Measurements from ENCODE around the gene PYY. TPM values are rescaled to one million over a fixed set of nuclear protein-coding genes. Genes with fewer than 3 reads are reported as not detected.
"Not testable (repeated sequence)": the region's sequence is repeated elsewhere in the genome, so short reads cannot be mapped to it uniquely, and the experiment has no call there.

Gene PYY
- polyA plus RNA-seq, 1 donor: not detected

DNA sequence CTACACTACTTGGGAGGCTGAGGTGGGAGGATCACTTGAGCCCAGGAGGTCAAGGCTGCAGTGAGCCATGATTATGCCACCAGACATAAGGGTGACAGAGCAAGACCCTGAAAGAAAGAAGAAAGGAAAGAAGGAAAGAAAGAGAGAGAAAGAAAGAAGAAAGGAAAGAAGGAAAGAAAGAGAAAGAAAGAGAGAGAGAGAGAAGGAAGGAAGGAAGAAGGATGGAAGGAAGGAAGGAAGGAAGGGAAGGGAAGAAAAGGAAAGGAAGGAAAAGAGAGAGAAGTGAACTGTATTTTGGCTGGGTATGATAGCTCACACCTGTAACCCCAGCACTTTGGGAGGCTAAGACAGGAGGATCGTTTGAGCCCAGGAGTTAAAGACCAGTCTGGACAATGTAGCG, 24.3 kb upstream of the PYY start:
- no peak for DNase-seq

DNA sequence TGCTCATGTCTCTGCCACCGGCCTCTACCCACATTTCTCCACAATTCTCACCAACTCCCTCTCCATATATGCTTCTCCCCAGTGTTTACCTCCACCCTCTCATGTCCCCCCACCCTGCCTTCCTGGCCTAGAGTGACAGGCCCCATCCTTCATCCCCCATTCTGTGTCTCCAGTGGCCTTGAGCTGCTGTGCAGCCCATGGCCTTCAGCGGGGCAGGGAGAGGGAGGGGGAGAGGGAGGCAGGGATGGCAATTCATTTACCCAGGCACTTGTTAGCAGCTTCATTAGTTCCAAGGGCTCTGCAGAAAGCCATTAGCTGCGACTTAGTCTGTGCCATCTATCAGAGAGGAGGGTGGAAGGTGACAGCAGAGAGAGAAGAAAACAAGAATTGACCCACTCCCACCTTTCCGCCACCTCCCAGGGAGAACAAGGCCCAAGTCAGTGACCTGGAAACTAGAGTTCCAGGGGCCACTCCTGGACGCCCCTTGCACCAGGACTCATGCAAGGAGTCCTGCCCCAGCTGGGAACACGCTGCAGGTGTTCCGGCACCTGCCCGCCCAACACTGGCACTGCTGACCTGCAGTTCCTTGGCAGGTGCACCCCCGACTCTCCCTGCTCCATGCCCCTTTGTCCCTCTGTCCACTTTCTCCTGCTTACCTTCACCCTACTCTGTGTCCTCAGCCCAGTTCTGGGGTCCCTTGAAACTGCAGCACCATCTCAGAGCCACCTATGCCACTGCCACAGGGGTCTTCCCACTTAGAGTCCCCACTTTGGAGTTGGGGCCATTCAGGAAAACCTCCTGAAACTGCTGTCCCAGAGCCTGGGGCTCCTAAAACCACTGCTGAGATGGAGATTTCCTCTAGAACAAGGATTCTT, 23.5 kb upstream of the PYY start:
- DNase-seq: no peak

DNA sequence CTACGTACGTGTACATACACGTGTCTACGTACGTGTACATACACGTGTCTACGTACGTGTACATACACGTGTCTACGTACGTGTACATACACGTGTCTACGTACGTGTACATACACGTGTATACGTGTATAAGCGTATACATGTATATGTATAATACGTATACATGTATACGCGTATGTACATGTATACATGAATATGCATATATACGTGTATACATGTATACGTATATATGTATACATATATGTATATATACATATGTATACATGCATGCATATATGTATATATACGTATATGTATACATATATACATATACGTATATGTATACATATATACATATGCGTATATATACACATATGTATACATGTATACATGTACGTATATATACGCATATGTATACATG, 22.2 kb upstream of the PYY start:
- no peak for DNase-seq

DNA sequence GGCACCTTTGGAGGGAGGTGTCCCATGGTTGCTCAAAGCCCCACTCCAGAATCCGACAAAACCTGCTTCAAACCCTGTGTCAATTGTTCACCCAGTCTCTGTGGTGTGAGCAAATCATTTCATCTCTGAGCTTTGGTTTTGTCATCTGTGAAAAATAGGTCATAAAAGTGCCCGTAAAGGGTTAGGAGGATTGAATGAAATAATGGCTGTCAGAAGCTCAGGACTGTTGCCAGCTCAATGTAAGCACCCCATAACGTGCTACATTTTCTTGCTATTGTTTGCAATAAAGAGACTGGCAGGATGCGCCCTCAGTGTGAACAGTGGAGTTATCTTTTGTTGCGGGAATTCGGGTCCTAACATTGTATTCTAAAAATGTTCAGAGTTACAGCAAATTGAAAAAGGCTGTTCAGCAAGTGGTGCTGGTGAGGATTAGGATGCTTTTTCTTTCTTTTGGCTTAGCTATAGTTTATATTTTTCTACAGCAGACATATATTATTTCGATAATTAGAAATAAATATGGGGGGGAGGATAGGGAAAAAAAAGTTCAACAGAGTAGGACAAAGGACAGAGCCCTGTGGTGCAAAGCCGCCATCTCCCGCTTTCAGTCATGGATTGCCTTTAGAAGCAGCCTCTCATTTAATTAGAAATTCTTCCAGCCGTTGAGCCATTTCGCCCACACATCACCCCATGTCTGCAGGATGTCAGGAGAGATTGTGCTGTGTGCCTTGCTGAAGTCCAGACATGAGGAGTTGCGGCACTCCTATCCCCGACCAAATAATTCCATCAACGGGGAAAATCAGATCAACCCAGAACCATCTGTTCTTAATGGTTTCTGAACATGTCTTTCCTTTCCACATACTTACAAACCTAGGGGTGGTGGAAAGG, 20.9 kb upstream of the PYY start:
- DNase-seq: no peak

DNA sequence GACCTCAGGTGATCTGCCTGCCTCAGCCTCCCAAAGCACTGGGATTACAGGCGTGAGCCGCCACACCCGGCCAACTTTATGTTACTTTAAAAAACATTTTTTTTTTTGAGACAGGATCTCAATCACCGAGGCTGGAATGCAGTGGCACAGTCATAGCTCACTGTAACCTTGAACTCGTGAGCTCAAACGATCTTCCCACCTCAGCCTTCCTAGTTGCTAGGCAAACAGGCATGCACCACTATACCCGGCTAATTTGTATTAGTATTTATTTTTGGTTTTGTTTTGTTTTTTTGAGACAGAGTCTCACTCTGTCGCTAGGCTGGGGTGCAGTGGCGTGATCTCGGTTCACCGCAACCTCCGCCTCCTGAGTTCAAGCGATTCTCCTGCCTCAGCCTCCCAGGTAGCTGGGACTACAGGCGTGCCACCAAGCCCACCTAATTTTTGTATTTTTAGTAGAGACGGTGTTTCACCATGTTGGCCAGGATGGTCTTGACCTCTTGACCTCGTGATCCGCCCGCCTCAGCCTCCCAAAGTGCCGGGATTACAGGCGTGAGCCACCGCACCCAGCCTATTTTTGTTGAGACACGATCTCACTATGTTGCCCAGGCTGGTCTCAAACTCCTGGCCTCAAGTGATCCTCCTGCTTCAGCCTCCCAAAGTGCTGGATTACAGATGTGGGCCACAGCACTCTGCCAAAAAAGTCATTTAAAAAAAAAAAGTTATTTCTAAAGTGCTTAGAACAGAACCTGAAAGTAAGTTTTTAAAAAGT, 18.9 kb upstream of the PYY start:
- DNase-seq: not testable (repeated sequence)

DNA sequence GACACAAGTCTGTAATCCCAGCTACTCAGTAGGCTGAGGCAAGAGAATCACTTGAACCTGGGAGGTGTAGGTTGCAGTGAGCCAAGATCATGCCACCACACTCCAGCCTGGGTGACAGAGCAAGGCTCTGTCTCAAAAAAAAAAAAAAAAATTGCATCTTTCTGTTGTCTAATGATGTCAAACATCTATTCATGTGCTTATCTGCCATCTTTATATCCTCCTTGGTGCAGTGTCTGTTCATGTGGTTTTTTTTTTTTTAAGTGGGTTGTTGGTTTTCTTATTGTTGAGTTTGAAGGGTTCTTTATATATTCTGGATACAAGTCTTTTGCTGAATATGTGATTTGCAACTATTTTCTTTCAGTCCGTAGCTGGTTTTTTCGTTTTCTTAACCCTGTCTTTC, 17.7 kb upstream of the PYY start:
- not testable (repeated sequence) for DNase-seq

DNA sequence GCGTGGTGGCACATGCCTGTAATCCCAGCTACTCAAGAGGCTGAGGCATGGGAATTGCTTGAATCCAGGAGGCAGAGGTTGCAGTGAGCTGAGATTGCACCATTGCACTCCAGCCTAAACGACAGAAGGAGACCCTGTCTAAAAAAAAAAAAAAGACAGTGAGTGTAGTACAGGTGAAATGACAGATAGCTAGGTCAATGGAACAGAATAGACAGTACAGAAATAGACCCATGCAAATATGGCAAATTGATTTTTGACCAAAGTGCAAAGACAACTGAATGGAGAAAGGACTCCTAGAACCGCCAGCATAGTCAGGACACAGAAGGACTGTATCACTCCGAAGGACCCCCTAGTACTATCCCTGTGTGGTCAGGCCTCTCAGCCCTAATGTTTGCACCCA, 16.6 kb upstream of the PYY start:
- DNase-seq: no peak

DNA sequence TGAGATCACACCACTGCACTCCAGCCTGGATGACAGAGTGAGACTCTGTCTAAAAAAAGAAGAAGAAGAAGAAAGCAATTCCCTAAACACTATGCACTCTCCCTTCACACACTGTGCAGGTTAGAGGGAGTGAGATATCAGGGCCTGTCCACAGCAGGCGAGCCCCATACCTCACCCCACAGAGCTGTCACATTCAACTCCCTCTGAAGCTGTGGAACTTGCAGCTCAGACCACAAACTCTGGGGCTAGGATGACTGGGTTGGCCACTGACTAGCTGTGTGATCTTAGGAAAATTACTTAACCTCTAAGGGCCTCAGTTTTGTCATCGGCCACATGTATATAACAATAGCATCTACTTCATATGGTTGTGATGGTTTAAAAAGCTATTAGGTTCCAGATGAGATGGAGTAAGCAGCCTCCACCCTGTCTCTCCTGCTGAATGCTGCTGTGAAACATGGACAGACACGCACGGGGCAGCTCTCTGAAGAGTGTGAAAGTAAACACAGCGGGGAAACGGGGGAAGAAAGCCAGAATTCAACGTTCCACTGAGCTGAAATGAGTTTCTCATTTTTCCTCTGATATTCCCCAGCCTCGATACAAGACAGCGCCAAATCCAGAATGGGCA, 13.6 kb upstream of the PYY start:
- no peak for DNase-seq

DNA sequence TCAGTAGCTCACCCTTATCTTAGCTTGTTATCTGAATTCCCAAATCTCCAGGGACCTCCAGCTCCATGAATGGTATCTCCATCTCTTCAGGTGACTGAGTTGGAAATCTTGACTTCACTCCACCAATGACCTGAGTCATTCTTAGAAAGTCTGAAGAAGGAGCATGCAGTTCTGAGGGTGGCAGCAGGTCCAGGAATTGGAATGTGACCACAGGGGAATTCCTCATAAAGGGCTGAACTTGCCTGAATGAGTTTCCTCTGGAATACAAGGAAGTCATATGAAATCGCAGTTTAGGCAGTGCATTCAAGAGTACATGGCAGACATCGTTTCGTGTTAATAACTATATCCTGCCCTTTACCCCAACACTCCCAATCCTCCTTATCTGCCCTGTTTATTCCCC, 12.5 kb upstream of the PYY start:
- no peak for DNase-seq

DNA sequence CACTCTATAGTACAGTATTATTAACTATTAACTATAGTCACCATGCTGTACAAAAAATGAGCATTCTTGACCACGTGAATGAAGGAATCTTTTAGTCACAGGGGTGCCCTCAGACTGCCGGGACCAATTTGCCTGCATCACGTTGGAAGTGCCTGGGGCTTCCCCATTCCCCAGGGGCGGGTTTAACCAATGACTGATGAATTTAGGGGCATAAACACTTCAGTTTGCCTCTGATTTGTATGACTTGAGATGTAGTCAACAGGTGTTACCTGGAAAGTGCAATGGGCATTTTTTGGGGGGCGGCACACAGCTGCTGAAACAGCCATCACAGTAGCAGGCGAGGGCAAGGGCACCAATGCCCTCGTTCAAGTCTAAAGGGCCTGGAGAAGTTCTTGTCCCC, 8.7 kb upstream of the PYY start:
- no peak for DNase-seq

DNA sequence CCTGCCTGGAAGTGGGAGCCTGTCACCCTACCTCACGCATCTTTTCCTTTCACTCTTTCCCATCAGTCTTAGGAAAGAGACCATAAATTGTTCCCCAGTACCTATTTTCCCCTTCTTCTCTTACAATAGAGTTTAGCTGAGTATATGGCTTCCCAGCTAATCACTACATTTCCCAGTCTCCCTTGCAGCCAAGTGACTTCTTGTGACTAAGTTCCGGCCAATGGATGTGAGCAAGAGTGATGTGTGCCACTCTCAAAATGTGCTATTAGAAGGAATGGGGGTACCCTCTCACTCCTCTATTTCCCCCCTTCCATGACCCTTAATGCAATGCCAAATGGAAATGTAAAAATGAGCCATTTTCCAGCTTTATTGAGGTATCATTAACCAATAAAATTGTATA, 8.2 kb upstream of the PYY start:
- no peak for DNase-seq

DNA sequence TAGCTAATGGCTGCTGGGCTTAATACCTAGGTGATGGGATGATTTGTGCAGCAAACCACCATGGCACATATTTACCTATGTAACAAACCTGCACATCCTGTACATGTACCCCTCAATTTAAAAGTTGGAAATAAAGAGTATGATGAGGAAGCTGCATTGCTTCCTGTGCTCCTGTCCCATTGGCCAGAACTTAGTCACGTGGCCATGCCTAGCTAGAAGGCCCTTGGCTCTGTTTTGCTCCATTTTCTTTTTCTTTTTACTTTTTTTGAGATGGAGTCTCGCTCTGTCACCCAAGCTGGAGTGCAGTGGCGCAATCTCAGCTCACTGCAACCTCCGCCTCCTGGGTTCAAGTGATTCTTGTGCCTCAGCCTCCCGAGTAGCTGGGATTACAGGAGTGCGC, 7.6 kb upstream of the PYY start:
- not testable (repeated sequence) for DNase-seq

DNA sequence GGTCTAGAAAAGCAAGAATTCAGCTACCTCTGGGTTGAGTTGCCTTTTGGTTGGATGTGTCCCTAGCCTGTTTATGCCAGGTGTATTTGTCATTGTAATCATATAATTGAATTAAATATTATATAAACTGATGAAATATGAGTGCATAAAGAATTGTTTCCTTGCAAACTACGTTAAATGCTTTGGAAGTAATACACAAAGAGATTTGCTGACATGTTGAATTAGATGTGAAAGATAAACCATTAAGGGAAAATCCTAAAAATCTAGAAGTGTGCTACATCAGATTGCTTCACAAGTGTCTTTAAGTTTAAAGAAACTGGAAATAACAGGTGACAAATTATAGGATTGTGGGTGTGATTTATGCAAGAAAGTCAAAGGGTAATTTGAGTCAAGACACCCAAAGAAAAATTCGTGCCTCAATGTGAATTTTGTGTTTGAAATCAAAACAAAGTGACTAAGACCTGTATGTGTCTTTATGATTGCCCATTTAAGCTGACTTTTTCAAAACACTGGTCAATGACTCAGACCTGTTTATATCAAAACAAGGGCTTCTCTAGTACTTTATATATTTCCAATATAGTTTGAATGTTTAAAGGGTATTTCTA, 5.1 kb upstream of the PYY start:
- DNase-seq: no peak

DNA sequence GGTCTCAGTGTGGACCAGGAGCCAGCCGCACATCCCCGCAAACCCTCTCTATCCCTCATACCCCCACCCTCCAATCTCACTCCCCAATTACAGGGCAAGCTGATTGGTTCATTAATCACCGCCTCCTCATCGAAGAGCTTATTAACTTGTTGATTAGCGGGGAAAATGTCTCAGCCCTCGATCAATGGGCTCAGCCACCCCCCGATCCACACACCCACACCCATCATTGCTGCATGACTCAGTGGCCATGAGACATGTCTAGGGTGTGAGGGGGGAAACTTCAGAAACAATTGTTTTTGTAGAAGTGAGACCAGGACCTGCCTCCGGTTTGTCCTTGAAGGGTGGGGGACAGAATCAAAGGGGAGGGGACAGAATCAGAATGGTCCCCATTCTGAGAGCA, 2.5 kb upstream of the PYY start:
- DNase-seq: no peak

DNA sequence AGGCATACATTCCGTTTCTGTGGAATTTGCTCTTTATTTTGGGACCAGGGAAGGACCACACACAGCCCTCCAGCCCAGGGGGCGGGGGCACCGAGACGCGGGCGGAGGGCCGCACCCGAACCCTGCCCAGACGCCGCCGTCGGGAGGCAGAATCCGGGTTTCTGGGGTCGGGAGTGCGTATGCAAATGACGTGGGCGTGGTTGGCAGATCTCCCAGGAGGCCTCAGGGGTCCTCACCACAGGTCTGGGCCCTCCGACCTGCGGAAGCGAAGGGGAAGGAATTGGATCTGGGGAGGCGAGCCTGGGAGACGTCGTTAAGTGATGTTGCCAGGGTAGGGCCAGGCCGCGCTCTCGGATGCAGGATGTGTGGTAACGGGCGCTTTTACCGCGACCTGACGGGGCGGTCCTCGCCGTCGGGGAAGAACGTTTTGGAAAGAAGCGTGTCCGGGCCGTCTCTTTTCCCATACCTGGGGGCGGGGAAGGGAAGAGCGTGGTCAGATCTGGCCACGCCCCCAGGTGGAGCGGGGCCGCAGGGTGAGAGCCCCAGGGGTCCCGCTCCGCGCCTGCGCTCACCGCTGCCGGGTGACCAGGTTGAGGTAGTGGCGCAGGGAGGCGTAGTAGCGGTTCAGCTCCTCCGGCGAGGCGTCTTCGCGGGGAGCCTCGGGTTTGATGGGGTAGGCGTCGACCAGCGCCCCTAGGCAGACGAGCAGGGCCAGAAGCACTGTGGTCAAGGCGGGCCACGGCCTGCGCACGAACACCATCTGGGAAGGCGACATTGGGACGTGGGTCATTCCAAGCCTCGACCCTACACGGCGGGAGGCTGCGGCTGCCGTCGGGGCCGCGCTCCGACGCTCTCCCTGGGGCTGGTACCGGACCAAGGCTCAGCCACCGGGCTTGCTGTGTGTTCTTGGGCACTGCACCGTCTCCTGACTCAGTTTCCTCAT, 745 bp downstream of the PYY start:
- no peak for DNase-seq

DNA sequence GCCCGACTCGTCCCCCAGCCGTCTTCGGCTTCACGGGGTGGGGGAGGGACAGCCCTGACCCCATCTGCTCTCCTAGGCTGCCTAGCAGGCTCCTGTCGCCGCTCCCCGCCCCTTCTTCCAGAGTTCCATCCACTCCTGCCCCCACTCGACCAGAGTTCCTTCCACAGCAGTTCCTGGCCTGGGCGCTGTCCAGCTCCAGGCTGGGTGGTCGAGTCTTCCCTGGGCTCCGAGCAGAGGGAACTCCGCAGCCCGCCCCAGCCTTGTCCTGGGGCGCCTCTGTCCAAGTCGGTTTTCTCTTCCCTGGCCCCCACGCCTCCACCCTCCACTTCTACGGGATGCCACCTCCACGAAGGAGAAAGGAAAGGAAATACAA, 1.4 kb downstream of the PYY start:
- DNase-seq: peak; percentile 41

DNA sequence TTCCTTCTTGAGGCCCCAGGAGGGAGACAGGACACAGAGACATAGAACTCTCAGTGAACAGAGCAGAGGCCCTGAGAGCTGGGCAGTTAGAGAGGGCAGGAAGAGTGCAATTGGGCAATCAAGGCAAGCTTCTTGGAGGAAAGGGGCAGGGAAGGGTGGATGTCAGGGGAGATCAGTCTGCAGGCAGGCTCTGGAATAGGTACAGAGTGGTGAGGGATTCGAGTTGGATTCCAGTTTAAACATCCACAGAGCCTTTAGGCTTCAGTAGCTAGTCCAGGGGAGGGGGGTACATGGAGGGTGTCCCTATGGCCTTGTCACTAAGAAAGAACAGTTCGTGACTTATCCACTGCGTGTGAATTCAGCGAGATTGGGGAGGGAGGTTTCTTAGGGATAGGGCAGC, 2.0 kb downstream of the PYY start:
- no peak for DNase-seq

DNA sequence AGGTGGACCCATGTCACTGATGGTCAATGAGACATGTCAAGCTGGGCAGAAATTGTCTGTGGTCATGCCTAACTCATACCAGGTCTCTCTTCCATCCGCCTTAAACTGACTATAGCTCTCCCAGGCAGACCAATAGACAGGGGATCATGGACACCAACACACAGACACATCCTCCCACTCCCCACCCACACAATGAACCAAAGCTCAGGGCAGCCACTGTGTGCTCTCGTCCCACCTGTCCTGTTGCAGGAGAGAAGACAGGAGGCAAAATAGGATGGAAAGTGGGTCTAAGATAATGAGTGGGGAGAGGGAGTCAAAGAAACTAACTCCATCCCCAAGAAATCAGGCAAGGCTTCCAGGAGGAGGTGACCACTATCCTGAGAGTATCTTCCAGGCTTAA, 3.2 kb downstream of the PYY start:
- no peak for DNase-seq

DNA sequence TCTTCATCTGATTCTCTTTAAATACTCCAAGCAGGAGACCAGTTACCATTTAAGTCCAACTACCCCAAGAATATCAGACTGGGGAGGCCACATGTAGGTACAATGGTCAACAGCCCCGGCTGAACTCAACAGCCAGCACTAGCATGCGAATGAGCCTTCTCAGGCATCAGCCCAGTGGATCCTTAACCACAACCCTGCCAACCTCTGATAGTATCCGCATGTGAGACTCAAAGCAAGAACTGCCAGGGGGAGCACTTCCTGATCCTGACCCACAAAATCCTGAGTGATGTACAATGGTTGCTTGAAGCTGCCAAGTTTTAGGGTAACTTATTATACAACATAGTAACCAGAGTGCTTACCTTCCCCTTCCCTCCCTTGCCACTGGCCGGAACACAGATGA, 4.0 kb downstream of the PYY start:
- no peak for DNase-seq

DNA sequence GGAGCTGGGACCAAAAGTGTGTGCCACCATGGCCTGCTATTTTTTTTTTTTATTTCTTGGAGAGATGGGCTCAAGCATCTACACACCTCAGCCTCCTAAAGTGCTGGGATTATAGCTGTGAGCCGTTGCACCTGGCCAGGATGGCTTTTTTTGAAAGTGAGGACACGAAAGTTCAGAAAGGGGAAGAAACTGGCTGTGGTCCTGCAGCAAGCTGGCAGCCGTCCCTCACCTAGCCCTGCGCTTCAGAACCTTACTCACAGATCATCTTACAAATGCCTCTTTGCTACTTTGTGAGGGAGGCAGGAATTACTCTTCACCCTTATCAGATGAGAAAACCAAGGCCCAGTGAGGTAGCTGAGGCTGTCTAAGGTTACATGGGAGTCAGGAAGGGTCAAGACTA, 7.0 kb downstream of the PYY start:
- no peak for DNase-seq
